ENCODE measurements around the gene PSMA6.
"Not testable (repeated sequence)": the region's sequence is repeated elsewhere in the genome, so short reads cannot be mapped to it uniquely, and the experiment has no call there.

Gene PSMA6

DNA sequence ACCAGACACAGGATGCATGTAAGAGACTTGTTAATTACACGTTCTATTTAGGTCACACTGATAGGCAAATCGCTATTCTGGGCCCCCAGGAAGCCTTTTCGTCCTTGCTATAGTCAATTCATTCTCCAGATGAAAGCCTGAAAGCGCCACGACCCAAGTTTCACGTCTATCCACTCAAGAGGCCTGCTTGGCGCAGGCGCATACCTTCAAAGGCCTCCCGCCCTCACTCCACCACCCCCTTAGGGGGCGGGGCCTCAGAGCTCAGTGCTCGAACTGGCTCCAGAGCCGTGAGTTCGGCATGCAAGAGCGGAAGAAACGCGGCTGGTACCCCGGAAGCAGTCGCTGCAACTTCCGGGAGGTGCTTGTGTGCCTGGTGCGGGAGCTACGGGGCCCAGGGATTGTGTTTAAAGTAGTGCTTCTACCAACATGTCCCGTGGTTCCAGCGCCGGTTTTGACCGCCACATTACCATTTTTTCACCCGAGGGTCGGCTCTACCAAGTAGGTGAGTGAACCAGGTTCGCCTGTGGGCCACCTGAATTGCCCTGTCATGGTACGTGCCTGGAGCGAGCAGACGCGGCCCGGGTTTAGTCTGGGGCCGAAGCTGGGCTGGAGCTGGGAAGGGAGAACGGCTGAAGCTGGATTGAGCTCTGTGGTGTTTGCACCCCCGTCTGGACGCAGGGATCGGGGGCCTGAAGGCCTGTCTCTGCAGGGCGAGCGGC lies at the start of gene PSMA6:
Gene PSMA6 (plus strand): TSS at position 332 of the 719 bp plus-strand sequence. CDS start 95 bp downstream, at position 427.
- peak; percentile 100 for DNase-seq (ENCODE audit: low spot score)

DNA sequence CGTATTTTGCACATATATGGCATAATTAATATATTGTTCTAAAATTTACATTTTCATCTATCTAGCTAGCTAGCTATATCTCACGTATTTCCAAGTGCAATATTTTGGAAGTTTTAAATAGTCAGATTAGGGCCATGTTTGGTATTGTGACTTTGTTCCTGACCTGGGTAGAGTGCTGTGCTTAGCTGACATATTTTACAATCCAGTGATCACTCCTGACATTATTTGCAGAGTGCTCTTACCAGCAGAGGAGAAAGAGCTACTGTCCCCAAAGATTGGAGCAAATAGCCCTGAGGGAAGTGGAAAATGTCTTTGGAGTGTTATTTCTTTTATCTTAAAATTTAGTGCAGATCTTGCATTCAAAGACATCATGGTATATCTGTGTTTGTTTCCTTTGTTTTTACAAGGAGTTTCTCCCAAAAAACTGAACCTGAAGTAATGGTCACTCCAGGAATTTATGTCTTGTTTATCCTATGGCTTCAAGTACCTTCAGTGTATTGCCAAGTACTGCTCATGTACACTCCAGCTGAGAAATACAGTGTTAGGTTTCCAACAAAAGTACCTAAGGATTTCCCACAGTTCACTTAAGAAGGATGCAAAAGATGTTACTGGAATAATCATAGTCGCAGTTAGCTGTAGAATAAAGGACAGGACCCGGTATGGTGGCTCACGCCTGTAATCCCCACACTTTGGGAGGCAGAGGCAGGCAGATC lies 49.4 kb upstream of the PSMA6 start:
- no peak for DNase-seq (ENCODE audit: low spot score)

DNA sequence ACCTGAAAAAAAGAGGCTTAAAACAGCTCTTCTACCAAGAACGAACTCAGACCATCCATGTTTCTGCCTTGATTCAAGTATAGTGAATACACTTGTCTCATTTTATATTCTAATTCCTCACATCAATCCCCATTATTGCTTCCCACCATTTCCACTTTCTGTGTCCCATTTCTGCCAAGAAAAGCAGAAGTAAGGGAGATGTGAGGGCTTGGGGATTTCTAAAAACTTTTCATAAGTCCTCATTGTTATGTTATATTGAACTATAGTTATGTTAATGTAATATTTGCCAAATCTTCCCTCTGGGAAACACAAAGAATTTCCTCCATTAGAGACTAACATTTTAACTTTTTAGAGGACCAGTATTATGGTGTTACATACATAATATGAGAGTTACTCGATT lies 48.2 kb upstream of the PSMA6 start:
- DNase-seq (ENCODE audit: low spot score) = no peak

DNA sequence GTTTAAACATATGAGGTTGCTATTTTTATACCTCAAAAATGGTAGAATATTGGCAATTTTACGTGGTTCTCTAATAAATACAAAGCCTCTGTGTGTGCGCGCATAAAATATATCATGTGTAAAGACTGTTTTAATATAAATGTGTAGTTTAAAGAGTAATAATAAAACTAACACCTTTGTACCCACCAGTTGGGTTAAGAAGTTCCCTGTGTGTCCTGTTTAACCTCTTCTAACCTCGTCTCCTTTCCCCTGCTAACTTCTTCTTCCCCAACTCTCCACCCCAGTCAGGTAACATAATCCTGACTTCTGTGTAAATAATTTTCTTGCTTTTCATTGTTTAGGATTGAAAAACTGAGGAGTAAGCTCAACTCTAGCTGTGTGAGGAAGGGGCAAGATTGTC lies 47.6 kb upstream of the PSMA6 start:
- DNase-seq (ENCODE audit: low spot score) = no peak

DNA sequence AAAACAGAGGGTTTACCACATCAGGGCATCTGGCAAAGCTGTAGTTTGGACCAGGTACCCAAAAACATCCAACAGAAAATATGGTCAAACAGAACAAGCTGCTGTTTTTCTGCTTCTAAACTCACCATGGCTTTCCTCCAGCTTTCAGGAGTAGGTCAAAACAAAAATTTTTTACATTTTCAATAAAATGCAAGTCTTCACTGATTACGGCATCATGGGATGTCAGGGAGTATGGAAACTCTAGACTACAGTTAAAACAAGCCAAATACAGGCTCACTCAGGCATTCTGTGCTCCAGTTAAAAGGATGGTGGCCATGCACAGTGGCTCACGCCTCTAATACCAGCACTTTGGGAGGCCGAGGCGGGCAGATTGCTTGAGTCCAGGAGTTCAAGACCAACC lies 47.1 kb upstream of the PSMA6 start:
- DNase-seq (ENCODE audit: low spot score) = no peak

GRCh38 chr14:35247777-35248475 lies 44.3 kb upstream of the PSMA6 start:
- no peak for DNase-seq (ENCODE audit: low spot score)

- no peak for DNase-seq (ENCODE audit: low spot score)
These were observed 43.8 kb upstream of the PSMA6 start for GRCh38 chr14:35248476-35248788.

- no peak for DNase-seq (ENCODE audit: low spot score)
These were observed 41.9 kb upstream of the PSMA6 start for GRCh38 chr14:35250319-35250718.

DNA sequence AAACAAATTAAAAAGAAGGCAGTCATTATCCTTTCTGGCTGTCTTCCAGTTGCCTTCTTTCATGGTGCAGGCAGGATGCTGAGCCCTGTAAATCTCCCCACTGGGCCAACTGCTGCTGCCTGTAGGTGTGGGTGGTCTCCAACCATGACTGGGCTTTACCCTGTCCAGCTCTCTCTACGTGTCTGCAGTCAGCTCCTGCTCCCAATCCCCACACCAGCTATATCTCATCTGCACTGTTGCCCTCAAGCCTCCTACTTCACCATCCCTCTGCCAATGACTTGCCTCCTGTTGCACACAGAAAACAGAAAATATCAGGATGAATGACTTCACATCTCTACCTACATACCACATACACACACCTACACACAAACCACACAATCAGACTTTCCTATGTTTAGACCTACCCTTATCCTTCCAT lies 39.7 kb upstream of the PSMA6 start:
- DNase-seq (ENCODE audit: low spot score) = no peak

GRCh38 chr14:35253056-35253455 lies 39.1 kb upstream of the PSMA6 start:
- not testable (repeated sequence) for DNase-seq (ENCODE audit: low spot score)

GRCh38 chr14:35254034-35254622 lies 38.1 kb upstream of the PSMA6 start:
- not testable (repeated sequence) for DNase-seq (ENCODE audit: low spot score)

DNA sequence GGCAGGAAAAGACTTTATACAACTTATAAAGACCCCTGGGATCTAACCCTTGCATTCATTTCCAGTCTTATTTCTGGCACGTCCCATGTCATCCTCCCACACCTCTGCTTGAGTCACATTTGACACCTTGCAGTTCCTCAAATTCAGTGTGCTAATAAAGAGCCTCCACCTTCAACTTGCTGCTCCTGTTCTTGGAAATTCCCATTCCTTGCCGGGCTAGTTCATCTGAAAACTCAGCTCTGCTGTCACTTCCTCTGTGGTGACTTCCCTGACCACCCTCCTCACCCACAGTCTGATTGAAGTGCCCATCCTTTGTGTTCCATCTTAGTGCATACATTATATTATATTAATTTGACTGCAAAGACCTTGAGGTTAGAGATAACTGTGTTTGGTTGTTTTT lies 37.4 kb upstream of the PSMA6 start:
- no peak for DNase-seq (ENCODE audit: low spot score)

GRCh38 chr14:35255711-35256110 lies 36.5 kb upstream of the PSMA6 start:
- no peak for DNase-seq (ENCODE audit: low spot score)

GRCh38 chr14:35257809-35258208 lies 34.4 kb upstream of the PSMA6 start:
- no peak for DNase-seq (ENCODE audit: low spot score)

DNA sequence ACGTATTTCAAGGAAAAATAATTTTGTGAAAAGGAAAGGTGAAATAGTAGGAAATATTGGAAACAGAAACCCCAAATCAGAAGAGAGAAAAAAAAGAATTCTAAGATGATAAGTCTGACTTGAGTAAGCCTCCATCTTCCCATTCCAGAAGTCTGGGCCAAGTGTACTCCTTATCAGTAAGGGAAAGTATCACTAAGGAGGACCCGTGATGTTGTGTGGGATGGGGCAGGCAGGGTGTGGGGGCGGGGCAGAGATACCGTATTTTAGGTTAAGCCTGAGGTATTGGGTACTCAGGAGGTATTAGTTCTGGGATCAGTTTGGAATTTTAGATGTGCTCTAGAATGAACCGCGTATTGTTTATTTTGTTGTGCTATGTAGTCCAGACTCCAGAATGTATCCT lies 33.8 kb upstream of the PSMA6 start:
- DNase-seq (ENCODE audit: low spot score) = no peak

DNA sequence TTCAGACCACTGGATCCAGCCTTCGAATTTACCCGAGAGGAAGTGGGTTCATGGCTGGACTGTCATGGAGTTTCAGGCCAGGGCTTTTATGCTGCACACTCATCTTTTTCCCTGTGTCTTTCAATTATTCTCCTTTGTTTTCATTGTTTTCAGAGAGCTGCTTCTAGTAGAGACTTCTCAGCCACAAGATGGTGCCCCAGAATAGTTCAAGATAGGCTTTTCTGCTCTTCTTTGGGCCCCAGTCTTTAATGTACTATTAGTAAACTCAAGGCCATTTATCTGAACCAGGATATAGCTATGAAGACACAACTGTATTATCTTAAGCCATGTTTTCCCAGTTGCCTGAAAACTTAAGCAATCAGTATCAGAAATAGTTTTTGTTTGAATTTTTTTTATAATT lies 30.4 kb upstream of the PSMA6 start:
- peak; percentile 11 for DNase-seq (ENCODE audit: low spot score)

DNA sequence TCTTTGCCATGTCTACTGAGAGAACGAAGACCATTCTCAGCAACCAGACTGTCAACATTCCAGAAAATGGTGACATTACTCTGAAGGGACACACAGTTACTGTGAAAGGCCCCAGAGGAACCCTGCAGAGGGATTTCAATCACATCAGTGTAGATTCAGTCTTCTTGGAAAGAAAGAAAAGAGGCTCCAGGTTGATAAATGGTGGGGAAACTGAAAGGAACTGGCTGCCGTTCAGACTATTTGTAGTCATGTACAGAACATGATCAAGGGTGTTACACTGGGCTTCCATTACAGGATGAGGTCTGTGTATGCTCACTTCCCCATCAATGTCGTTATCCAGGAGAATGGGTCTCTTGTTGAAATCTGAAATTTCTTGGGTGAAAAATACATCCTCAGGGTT lies 29.7 kb upstream of the PSMA6 start:
- no peak for DNase-seq (ENCODE audit: low spot score)

- DNase-seq (ENCODE audit: low spot score) = no peak
These were observed 23.2 kb upstream of the PSMA6 start for GRCh38 chr14:35268946-35269345.

DNA sequence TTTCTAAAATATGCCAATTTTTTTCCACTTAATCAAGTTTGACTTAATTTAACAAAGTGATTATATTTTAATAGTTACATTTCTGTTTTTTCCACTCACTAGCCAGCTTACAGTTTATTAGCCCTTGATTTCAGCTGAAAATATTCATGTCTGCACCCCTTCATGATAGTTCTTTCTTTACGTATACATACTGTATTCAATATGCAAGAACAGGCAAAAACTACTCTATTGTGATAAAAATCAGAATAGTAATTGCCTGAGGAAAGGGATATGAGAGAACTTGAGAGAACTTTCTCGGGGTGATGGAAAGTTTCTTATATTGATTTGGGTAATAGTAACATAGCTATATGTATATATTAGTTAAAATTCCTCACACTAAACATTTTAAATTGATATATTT lies 17.4 kb upstream of the PSMA6 start:
- DNase-seq (ENCODE audit: low spot score) = no peak

- no peak for DNase-seq (ENCODE audit: low spot score)
These were observed 15.0 kb upstream of the PSMA6 start for GRCh38 chr14:35277179-35277578.

DNA sequence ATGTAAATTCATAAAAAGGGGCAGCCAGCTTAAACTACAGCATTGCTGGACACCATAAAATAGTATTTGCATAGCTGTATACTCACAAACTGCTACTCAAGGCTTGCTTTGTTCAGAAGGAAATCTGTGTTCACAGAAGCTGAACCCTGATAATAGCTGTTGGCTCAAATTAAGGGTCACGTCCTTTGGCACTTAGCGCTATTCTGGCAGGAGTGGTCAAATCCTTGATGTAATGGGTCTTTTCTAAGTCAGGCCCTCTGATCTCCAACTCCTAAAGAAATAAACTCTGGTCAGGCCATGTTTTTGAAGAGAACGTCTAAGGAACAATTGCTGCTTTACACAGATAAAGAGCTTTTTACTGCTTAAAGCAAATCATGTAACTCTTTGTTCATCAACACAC lies 12.8 kb upstream of the PSMA6 start:
- DNase-seq (ENCODE audit: low spot score) = no peak

DNA sequence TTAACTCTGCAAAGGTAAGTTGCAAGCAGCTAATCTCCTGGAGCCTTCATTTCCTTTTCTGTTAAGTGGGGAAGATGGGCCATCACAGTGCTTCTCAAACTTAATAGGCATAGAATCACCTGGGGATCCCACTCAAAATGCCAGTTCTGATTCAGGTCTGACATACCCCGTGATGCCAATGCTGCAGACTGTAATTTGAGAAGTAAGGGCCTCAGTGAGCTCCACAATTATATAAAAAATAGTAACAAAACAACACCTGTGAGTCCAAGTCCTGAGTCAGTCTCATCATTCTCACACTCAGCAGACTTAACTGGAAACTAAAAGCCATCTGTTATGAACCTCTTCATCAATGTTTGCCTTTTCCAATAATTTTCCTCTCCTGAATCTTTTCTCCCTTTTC lies 10.8 kb upstream of the PSMA6 start:
- no peak for DNase-seq (ENCODE audit: low spot score)

DNA sequence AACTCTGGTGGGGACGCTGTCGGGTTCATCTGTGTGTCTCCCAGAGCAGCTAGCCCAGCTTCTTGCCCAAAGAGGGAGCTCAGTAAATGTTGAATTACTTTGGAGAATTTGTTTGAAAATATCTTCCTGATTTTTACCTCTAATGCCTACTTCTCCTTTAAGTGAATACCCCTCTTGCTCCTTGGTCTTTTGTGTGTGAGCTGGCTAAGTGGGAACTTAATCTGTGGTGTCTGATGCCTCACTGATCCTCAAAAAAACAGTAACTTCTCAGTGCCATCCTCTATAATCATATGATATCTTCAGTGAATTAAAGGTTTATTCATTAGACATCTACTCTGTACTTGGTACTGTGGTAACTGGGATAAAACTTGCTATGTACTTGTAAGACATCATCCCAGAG lies 7.7 kb upstream of the PSMA6 start:
- DNase-seq (ENCODE audit: low spot score) = no peak

All from cerebellar cortex (tissue), 1 donor.